ENCODE results near the gene PEX6. TPM values are rescaled to one million over a fixed set of nuclear protein-coding genes. Genes with fewer than 3 reads are reported as not detected.
A peak's percentile ranks its signal among the peaks of the same experiment; 100 is the strongest.

Gene PEX6
- total RNA-seq, 1 experiment from 2014 or later = 15.6 TPM

DNA sequence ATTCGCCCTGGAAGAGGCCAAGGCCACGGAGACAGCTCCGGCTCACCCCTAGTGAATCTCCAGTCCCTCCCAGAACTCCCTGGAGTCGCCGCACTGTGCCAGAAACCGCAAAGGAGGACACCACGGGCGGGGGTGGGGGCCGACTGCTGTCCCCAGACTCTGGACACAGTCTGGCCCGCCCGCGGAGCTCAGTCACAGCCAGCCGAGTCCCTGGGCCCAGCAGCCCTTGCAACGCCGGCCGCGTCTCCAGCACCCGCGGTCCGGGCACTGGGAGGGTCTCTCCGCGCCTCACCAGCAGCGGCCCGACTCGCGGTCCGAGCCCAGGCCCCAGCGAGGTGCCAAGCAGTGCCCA, 518 bp downstream of the PEX6 start:
- H3K27ac Mint-ChIP-seq = peak overlapping the region in 2 of 3 experiments; percentile 44 to 53; a peak in 2 of 7 replicates

More for the DNA sequence above, 518 bp downstream of the PEX6 start:
- Histone ChIP-seq H3K79me2 (ENCODE audit: insufficient read depth, low read length) (no peaks in the 10 kb centered on the region), H3K14ac (ENCODE audit: insufficient read depth, low read length) (no peak overlapping the region), H4K20me1 (ENCODE audit: control insufficient read depth, insufficient read depth, insufficient read length) (no peaks in the 10 kb centered on the region), H3K23ac (ENCODE audit: insufficient read length, low read depth, low read length) (no peak overlapping the region), H3K9ac (ENCODE audit: extremely low read depth, insufficient read length, low read length) (peak overlapping the region; percentile 2), H3K79me1 (ENCODE audit: insufficient read depth, low read depth, low read length, poor library complexity, severe bottlenecking) (no peaks in the 10 kb centered on the region), H3K4ac (ENCODE audit: low read depth, low read length) (no peak overlapping the region), H4K91ac (ENCODE audit: insufficient read length, low read depth, low read length) (no peak overlapping the region), H2BK15ac (ENCODE audit: low read depth, low read length) (no peak overlapping the region), H3K9me3 (ENCODE audit: control insufficient read depth, low read depth, low read length) (no peaks in the 10 kb centered on the region), H2AFZ (ENCODE audit: low read length) (no peak overlapping the region), H2BK12ac (ENCODE audit: insufficient read length, low read depth, low read length) (no peak overlapping the region), H4K5ac (ENCODE audit: insufficient read length, low read depth, low read length) (no peak overlapping the region), H2BK5ac (ENCODE audit: insufficient read length, low read length) (no peak overlapping the region), H2AK5ac (ENCODE audit: insufficient read length, low read length) (no peak overlapping the region), H3T11ph (ENCODE audit: low read length) (no peak overlapping the region), H3K4me2 (ENCODE audit: insufficient read depth, insufficient read length, low read length) (peak overlapping the region; percentile 76), H3K27ac (ENCODE audit: insufficient read length, low read depth, low read length) (no peak overlapping the region), H3K4me1 (ENCODE audit: insufficient read depth, low read length) (no peaks in the 10 kb centered on the region; the same call in 1 of the 2 replicates), H3K56ac (ENCODE audit: insufficient read length, low read depth, low read length) (no peak overlapping the region), H3K23me2 (ENCODE audit: insufficient read length, low read depth, low read length, poor library complexity, severe bottlenecking) (peaks cover 11% of the 10 kb centered on the region), H2BK120ac (ENCODE audit: low read depth, low read length, poor library complexity, severe bottlenecking) (no peak overlapping the region), H2BK20ac (ENCODE audit: low read depth, low read length, poor library complexity, severe bottlenecking) (no peak overlapping the region), H3K27me3 (ENCODE audit: insufficient read depth, low read length) (no peaks in the 10 kb centered on the region), H3K18ac (ENCODE audit: insufficient read length, low read depth, low read length) (no peak overlapping the region), H4K8ac (replicated peaks; ENCODE audit: insufficient read length, low read depth, low read length) (no peak overlapping the region)
- WGBS (ENCODE audit: extremely low coverage, insufficient read length, low lambda C conversion rate) = no CpG with 5 or more reads among the region's 28 CpGs
- Mint-ChIP-seq H3K9me3 (no peaks in the 10 kb centered on the region), H3K4me1 (peaks cover 13 to 17% of the 10 kb centered on the region in 2 experiments), H3K4me3 (peak overlapping the region; percentile 83 to 87), H3K27me3 (ENCODE audit: low read depth) (no peaks in the 10 kb centered on the region), H3K36me3 (ENCODE audit: insufficient read depth in 1 of 3, low read depth in 3 of 3) (peaks cover 4 to 10% (median 7%) of the 10 kb centered on the region in 3 experiments; a peak in 4 of 7 replicates)
- TF ChIP-seq, protein P1, sequence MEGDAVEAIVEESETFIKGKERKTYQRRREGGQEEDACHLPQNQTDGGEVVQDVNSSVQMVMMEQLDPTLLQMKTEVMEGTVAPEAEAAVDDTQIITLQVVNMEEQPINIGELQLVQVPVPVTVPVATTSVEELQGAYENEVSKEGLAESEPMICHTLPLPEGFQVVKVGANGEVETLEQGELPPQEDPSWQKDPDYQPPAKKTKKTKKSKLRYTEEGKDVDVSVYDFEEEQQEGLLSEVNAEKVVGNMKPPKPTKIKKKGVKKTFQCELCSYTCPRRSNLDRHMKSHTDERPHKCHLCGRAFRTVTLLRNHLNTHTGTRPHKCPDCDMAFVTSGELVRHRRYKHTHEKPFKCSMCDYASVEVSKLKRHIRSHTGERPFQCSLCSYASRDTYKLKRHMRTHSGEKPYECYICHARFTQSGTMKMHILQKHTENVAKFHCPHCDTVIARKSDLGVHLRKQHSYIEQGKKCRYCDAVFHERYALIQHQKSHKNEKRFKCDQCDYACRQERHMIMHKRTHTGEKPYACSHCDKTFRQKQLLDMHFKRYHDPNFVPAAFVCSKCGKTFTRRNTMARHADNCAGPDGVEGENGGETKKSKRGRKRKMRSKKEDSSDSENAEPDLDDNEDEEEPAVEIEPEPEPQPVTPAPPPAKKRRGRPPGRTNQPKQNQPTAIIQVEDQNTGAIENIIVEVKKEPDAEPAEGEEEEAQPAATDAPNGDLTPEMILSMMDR (conservative IDR thresholded peaks at IDR 0.05) = no peak
- peak; percentile 41 for DNase-seq
